HPDE6-E6E7 (cell line): ENCODE data around the gene TSSK6.
"Not testable (repeated sequence)": the region's sequence is repeated elsewhere in the genome, so short reads cannot be mapped to it uniquely, and the experiment has no call there.

Experiments used
- DNase-seq: peaks from one replicate; pipeline ENCODE4 v3.0.0; 2011; ENCODE audit warnings: missing footprints; ENCODE audit errors: extremely low spot score

Gene TSSK6

GRCh38 chr19:19487950-19488874 lies 27.1 kb downstream of the TSSK6 start:
- no peak for DNase-seq

- DNase-seq, result no peak
Measured at GRCh38 chr19:19487077-19487949, 28.0 kb downstream of the TSSK6 start.

GRCh38 chr19:19486343-19487076 lies 28.8 kb downstream of the TSSK6 start:
- DNase-seq, result no peak

GRCh38 chr19:19485998-19486290 lies 29.4 kb downstream of the TSSK6 start:
- DNase-seq, result no peak

- no peak for DNase-seq
Measured at GRCh38 chr19:19485161-19485997, 30.0 kb downstream of the TSSK6 start.

- no peak for DNase-seq
Measured at GRCh38 chr19:19482809-19483596, 32.3 kb downstream of the TSSK6 start.

GRCh38 chr19:19480688-19481087 lies 34.7 kb downstream of the TSSK6 start:
- no peak for DNase-seq

- DNase-seq, result no peak
Measured at GRCh38 chr19:19477705-19478383, 37.5 kb downstream of the TSSK6 start.

- no peak for DNase-seq
Measured at GRCh38 chr19:19475849-19476828, 39.2 kb downstream of the TSSK6 start.

GRCh38 chr19:19475015-19475765 lies 40.2 kb downstream of the TSSK6 start:
- no peak for DNase-seq

GRCh38 chr19:19472106-19472505 lies 43.2 kb downstream of the TSSK6 start:
- DNase-seq, result not testable (repeated sequence)

GRCh38 chr19:19471682-19472081 lies 43.7 kb downstream of the TSSK6 start:
- no peak for DNase-seq

GRCh38 chr19:19470579-19470978 lies 44.8 kb downstream of the TSSK6 start:
- no peak for DNase-seq

GRCh38 chr19:19468424-19469050 lies 46.8 kb downstream of the TSSK6 start:
- DNase-seq, result no peak

GRCh38 chr19:19466201-19466600 lies 49.1 kb downstream of the TSSK6 start:
- DNase-seq, result no peak

GRCh38 chr19:19465436-19466070 lies 49.8 kb downstream of the TSSK6 start:
- no peak for DNase-seq
